Thoracic aorta endothelial cell (primary cell): ENCODE results near the gene MRPS6. TPM values are rescaled to one million over a fixed set of nuclear protein-coding genes. Genes with fewer than 3 reads are reported as not detected.

Source experiments
- total RNA-seq: library from RNA; depleted of rRNA; stranded (reverse); fragments of >200 nt; gene quantifications from 2 replicates; pipeline ENCODE4 v1.2.3, GENCODE V29; 2012

The MRPS6 gene
- total RNA-seq, result 20.3 and 20.9 TPM in 2 replicates

GRCh38 chr21:34073032-34073748 is at the start of gene MRPS6, which contains the start of gene SLC5A3:
Gene MRPS6, plus strand, starts transcription at chr21:34073578. Its CDS starts 123 bp downstream, at chr21:34073701.
Gene SLC5A3, plus strand, starts transcription at chr21:34073578. Its CDS starts 21,621 bp downstream, at chr21:34095199.

Other genes starting within 250 kb of the MRPS6 start
- gene ATP5PO, start 157.8 kb upstream of the MRPS6 start, total RNA-seq, result 179 and 191 TPM in 2 replicates
- gene SLC5A3, start within 50 bp of the MRPS6 start, total RNA-seq, result 16.9 and 21.8 TPM in 2 replicates